GM19452 (cell line): ENCODE data around the gene CLCA1.

Experiments used
- ATAC-seq: cut with Tn5 transposase; IDR thresholded peaks from one replicate; pipeline ENCODE4 v1.9.1; 2021; ENCODE audit not compliant: unreplicated experiment

CLCA1 gene

DNA sequence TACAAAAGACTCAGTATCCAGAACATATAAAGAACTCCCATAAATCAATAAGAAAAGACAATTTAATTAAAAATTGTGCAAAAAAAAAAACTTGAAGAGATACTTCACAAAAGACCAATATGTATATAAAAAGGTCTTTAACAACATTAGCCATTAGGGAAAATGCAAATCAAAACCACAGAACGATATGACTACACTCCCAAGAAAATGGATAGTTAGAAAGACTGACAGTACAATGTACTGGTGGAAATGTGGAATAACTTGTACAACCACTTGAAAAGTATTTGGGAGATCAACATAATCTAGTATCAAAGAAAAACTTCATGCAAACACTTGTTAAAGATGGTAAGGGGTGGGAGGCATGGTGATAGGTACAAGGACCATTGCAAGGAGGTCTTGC, 3.9 kb upstream of the CLCA1 start:
- ATAC-seq: no peak

GRCh38 chr1:86466109-86466844, 2.5 kb upstream of the CLCA1 start:
- ATAC-seq: no peak

GRCh38 chr1:86466986-86467385, 1.7 kb upstream of the CLCA1 start:
- no peak for ATAC-seq

- ATAC-seq: no peak
These were observed 2.1 kb downstream of the CLCA1 start for GRCh38 chr1:86470859-86471258.

GRCh38 chr1:86471291-86471690, 2.6 kb downstream of the CLCA1 start:
- no peak for ATAC-seq

- ATAC-seq: no peak
These were observed 3.4 kb downstream of the CLCA1 start for GRCh38 chr1:86472152-86472551.

GRCh38 chr1:86472767-86473166, 4.0 kb downstream of the CLCA1 start:
- ATAC-seq: no peak

- no peak for ATAC-seq
These were observed 8.5 kb downstream of the CLCA1 start for GRCh38 chr1:86477256-86477655.

GRCh38 chr1:86477682-86478081, 9.0 kb downstream of the CLCA1 start:
- no peak for ATAC-seq

DNA sequence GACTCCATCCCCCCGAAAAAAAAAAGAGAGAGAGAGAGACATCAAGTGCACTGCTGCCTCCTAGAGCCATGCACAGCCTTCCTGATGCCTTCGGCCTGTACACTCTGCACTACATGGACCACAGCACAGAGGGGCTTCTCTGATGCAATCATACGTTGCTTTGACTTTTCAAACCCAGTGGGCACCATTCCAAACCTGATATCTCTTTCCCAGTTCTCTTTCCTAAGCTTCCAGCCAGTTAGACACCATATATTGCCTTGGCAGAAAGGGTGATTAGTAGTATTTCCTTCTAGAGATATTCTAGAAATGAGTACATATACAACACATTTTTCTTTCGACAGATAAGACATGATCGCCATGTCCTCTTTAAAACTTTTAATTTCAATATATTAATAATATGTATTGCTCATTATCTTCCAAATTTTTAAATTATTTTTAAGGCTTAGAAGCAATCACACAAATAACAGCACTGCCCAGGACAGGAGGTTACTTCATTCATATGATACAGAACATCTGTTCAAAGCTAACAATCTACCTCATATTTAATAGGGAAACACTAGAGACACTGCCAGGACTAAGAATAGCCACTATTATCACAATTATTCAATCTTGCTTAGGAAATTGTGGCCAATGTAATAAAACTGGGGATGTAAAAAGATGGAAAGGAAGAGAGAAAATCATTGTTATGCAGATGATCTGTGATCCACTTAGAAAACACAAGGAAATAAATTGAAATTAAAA, 9.9 kb downstream of the CLCA1 start:
- ATAC-seq: no peak

DNA sequence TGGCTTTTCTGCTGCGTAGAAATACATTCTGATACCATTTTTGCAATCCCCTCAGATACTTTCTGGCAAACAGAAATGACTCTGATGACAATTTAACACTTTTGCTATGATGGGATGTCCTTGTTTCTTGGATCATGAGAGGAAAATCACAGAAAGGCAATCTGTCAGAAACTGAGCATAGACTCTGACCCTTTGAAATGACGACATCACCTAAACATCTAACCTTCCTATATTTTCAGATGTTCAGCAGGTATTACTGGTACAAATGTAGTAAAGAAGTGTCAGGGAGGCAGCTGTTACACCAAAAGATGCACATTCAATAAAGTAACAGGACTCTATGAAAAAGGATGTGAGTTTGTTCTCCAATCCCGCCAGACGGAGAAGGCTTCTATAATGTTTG, 13.2 kb downstream of the CLCA1 start:
- no peak for ATAC-seq

GRCh38 chr1:86487131-86487810, 18.5 kb downstream of the CLCA1 start:
- ATAC-seq: no peak

DNA sequence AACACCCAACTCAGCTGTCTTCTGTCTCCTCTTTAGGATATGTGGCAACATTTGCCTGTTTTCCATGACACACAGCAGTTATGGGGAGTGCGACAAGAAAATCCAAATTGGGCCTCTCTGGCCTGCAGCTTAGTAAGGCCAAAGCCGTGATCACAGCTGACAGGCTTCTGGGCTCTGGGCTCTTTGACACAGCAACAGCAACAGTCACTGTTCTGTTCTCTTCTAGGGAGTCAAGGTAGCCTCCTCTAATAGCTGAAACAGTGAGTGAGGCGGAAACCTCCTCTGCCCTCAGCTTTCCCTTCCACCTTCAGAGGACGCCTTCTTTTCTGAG, 19.0 kb downstream of the CLCA1 start:
- no peak for ATAC-seq

DNA sequence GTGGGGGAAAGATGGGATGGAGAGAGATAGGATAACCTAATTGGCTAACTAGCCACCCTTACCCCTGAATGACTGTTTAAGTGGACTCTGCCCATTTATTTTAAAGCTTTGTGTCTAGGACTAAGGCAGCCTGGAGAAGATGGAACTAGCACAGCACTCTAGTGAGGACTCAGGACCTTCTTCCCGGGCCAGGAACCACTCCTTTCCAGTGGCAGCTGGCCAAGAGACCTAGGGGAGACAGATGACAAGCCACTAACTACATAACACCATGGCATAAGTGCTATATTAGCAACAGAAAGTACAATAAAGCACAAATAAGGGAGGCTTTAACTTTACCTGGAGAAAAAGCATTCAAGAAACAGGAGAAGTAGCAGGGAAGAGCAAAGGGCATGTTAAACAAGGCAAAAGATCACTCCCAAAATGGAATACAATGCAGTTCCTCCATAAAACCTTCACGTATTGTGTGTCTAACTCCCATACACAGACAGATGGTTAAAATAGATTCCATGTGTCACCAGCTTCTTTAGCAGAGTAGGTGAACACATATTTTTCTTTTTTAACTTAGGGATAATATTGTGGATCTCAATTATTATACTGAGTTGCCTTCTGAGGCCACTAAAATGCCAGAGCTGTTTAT, 20.6 kb downstream of the CLCA1 start:
- ATAC-seq: no peak

GRCh38 chr1:86491171-86491950, 22.6 kb downstream of the CLCA1 start:
- ATAC-seq: no peak

DNA sequence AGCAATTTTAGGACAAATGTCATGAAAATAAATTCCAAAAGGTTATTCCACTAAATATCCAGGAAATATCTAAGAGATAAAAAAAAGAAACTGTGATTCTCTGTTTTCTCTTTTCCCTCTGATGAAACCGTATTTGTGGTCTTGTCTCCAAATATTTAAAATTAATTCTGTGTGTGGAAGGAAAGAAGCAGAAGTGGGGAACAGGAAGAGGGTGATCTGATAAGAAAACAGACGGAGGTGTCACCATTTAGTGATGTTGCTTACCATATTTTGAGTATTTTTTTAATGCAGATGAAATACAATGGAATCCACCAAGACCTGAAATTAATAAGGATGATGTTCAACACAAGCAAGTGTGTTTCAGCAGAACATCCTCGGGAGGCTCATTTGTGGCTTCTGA, 29.6 kb downstream of the CLCA1 start:
- no peak for ATAC-seq

- no peak for ATAC-seq
These were observed 31.4 kb downstream of the CLCA1 start for GRCh38 chr1:86499987-86500593.

- ATAC-seq: no peak
These were observed 32.0 kb downstream of the CLCA1 start for GRCh38 chr1:86500714-86501113.

- peak; percentile 59 for ATAC-seq
These were observed 33.5 kb downstream of the CLCA1 start for GRCh38 chr1:86502125-86502646.

DNA sequence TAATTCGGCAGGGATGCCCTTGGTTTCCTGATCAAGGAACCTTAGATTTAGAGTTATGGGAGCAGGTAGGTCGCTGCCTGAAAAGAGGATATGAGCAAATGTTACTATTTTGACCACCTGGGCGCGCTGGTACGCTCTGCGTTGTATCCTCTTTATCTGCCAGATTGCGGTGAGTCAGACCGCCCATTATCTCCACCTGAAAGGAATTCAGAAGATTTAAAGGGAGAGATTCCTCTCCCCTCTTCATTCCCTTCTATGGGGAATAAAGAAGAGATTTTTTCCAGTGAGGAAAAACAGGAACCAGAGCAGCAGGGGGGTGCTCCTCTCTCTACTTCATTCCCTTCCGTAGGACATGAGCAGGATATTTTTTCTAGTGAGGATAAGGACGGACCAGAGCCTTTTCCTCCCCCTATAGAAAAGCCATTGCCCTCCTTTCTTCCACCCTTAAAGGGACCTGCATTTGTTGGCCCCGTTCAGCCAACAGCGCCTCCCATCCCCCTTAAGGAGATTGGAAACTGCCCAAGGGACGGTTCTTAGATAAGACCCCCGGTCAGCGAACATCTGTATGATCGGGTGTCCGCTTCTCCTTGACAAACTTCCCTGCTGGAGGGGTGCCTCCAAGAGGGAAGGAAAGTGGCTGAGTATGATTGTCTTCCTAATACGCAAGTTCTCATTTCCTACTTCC, 34.1 kb downstream of the CLCA1 start:
- peak; percentile 22 for ATAC-seq
